BJ (cell line): ENCODE measurements around the gene LITAF. TPM values are rescaled to one million over a fixed set of nuclear protein-coding genes. Genes with fewer than 3 reads are reported as not detected.

Source experiments
- CTCF ChIA-PET: fragments of 350-600 bp; formaldehyde crosslinking; extraction: SDS; loops from one replicate; lab custom pipeline; 2021; ENCODE audit warnings: antibody characterized with exemption, inconsistent platforms; lab: Yijun Ruan, JAX
- POLR2A ChIA-PET: fragments of 300-600 bp; sonication (Branson Sonifier 250); formaldehyde crosslinking; extraction: SDS; loops from one replicate; lab custom pipeline; 2021; ENCODE audit warnings: antibody characterized with exemption; lab: Charles Lee
- DNase-seq: peaks from one replicate; pipeline ENCODE4 v3.0.0-alpha.2; 2011; ENCODE audit warnings: low read depth
- H3K27me3 ChIP-seq: 2 replicates; pipeline ENCODE4 v1.6.0; 2011; ENCODE audit warnings: low read length; ENCODE audit not compliant: control insufficient read depth, insufficient read depth
- H3K36me3 ChIP-seq: 2 replicates; pipeline ENCODE4 v1.5.1; 2011; ENCODE audit warnings: low read length; ENCODE audit not compliant: control insufficient read depth, insufficient read depth
- H3K4me3 ChIP-seq: 2 replicates; pipeline ENCODE4 v1.5.1; 2011; ENCODE audit warnings: low read depth, mild to moderate bottlenecking, control low read depth, low read length
- CTCF ChIP-seq: IDR thresholded peaks from 2 replicates; pipeline ENCODE4 v1.5.1; 2011; ENCODE audit warnings: low read depth, mild to moderate bottlenecking, control low read depth, inconsistent platforms, low read length, moderate library complexity; ENCODE audit not compliant: insufficient read depth
- polyA plus RNA-seq: library from polyadenylated mRNA; depleted of rRNA; stranded (reverse); fragments of >200 nt; gene quantifications from 2 replicates; pipeline ENCODE4 v1.2.3, GENCODE V29; 2011

LITAF gene
- polyA plus RNA-seq, 1 experiment, result 212 TPM

- no peak overlapping the region for H3K4me3 ChIP-seq
- DNase-seq, result no peak
- ChIA-PET POLR2A (no interaction called here), CTCF (interaction anchor here (1.1 to 2.0 kb wide), 3 partner anchors 9 to 99 kb away, joined by 3 to 11 read pairs (median 7); no protein-coding TSS in a partner anchor)
- H3K27me3 ChIP-seq, result no peaks in the 10 kb centered on the region
- no peak for TF ChIP-seq CTCF
- no peaks in the 10 kb centered on the region for H3K36me3 ChIP-seq
These were observed 43.5 kb upstream of the LITAF start for GRCh38 chr16:11630046-11630767.

- POLR2A ChIA-PET, result no interaction called here
- DNase-seq, result no peak
- no peaks in the 10 kb centered on the region for H3K27me3 ChIP-seq
- no peak for TF ChIP-seq CTCF
- CTCF ChIA-PET, result interaction anchor here (1.1 kb wide), 1 partner anchor 98 kb away, joined by 3 read pairs; no protein-coding TSS in a partner anchor
- H3K4me3 ChIP-seq, result no peak overlapping the region
- H3K36me3 ChIP-seq, result no peaks in the 10 kb centered on the region
These were observed 42.6 kb upstream of the LITAF start for GRCh38 chr16:11629071-11630030.

GRCh38 chr16:11627822-11628457, 41.2 kb upstream of the LITAF start:
- H3K4me3 ChIP-seq, result no peak overlapping the region
- no peaks in the 10 kb centered on the region for H3K27me3 ChIP-seq
- CTCF ChIA-PET, result interaction anchor here (1.2 kb wide), 1 partner anchor 96 kb away, joined by 3 read pairs; no protein-coding TSS in a partner anchor
- peak; percentile 35 for DNase-seq
- POLR2A ChIA-PET, result interaction anchor here (0.5 to 0.7 kb wide), 2 partner anchors 12 to 159 kb away, joined by 3 read pairs; no protein-coding TSS in a partner anchor
- no peak for TF ChIP-seq CTCF
- no peaks in the 10 kb centered on the region for H3K36me3 ChIP-seq

- H3K4me3 ChIP-seq, result no peak overlapping the region
- ChIA-PET CTCF (interaction anchor here (1.2 kb wide), 1 partner anchor 95 kb away, joined by 3 read pairs; no protein-coding TSS in a partner anchor), POLR2A (no interaction called here)
- H3K27me3 ChIP-seq, result no peaks in the 10 kb centered on the region
- no peaks in the 10 kb centered on the region for H3K36me3 ChIP-seq
- DNase-seq, result no peak
- no peak for TF ChIP-seq CTCF
These were observed 40.6 kb upstream of the LITAF start for GRCh38 chr16:11627292-11627663.
